Hematopoietic multipotent progenitor cell treated with erythropoietin and hydrocortisone succinate and interleukin-3 and kit ligand, for 6 days (in vitro differentiated cells): Measurements from ENCODE around the gene PIK3CD.
A peak's percentile ranks its signal among the peaks of the same experiment; 100 is the strongest.
"Not testable (repeated sequence)": the region's sequence is repeated elsewhere in the genome, so short reads cannot be mapped to it uniquely, and the experiment has no call there.

Source experiments
- DNase-seq: peaks from one replicate; pipeline ENCODE4 v3.0.0-alpha.2; 2015

PIK3CD gene

DNA sequence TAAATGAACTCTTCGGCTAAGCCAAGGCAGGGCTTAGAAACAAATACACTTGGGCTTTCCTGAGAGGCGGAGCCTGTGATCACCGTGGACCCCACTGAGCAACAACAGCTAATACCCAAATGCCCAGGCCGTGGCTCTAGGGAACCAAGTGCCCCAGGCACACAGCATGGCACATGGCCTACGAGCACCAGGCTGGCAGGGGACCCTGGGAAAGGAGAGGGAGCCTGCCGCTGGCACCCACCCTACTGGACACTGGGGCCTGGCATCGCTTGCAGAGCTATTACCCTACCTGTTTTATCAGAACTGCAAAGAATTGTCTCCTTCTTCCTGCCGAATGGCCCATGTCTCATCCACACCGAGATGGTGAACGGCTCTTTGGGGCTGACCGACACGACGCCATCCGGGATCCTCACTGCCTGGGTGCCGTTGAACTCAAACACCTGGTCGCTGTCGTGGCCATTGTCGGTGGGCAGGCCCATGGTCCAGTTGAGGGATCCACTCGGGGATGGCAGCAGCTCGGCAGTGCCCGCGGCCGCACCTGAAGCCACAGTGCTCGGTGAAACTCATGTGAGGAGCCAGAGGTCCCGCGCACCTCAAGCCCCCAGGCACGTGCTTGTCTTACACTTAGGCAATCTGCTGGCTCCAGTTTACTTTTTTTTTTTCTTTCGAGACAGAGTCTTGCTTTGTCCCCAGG, 92.7 kb downstream of the PIK3CD start:
- DNase-seq, result no peak

DNA sequence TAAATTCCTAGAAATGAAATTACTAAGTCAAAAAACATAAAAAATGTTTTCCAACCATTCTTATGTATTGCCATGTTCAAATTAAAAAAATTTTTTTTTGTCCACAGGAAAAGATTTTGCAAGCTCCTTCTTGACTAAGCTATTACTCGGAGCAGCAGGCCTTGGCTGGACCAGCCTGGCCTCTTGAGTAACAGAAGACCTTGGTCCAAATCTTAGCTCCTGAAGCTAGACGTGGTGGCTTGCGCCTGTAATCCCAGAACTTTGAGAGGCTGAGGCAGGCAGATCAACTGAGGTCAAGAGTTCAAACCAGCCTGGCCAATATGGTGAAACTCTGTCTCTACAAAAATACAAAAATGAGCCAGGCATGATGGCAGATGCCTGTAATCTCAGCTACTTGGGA, 94.7 kb downstream of the PIK3CD start:
- DNase-seq, result no peak

DNA sequence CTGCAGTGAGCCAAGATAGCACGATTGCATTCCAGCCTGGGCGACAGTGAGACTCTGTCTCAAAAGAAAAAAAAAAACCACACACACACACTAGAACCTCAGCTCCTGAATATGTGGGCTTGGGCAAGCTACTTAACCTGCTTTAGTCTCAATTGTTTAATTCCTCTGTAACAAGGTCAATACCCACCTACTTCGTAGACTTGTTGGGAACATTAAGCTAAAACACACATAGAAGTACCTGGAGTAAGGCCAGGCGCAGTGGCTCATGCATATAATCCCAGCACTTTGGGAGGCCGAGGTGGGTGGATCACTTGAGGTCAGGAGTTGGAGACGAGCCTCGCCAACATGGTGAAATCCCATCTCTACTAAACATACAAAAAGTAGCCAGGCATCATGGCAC, 95.1 kb downstream of the PIK3CD start:
- no peak for DNase-seq

DNA sequence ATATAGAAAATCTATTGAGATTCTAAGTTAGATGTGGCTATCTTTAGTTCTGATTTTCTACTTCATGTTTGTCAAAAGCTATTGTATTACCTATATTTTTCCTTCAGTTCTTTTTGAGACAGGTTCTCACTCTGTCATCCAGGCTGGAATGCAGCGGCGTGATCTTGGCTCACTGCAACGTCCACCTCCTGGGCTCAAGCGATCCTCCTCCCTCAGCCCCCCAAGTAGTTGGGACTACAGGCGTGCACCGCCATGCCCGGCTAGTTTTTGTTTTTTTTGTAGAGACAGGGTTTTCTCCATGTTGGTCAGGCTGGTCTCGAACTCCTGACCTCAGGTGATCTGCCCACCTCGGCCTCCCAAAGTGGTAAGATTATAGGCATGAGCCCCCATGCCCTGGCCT, 96.9 kb downstream of the PIK3CD start:
- not testable (repeated sequence) for DNase-seq

DNA sequence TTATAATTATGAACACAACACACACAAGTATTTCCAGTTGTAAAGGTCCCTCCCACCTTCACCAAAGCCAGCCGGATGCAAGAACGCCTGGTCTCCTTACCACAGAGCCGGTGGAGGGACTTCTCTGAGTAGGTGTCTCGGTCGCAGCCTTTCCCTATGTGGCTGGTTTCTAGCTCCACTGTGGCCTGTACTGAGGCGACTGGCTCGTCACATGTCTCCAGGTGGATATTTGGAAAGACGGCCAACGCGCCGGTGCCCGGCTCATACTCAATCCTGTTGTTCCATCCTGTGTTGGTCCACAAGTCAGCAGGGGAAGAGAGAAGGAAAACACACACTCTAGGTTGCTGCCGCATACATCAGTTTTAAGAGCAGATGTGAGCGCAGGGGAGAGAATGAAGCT, 97.8 kb downstream of the PIK3CD start:
- no peak for DNase-seq

DNA sequence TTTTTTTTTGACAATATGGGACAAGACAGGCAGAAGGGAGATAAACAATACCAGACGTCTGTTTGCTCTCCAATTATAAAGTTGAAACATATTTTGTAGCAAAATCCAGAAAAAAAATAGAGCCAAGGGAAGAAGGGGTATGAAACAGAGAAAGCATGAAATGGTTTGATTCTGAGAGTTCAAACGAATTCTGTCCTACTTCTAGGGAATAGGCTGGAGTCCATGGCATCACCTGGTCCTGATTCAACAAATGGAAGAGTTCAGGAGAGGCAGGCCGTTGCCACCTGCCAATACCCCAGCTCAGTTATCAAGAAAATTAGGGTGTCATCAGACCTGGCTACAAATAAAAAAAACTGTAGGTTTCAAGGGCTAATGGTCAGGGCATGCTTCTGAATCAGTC, 100.4 kb downstream of the PIK3CD start:
- no peak for DNase-seq

DNA sequence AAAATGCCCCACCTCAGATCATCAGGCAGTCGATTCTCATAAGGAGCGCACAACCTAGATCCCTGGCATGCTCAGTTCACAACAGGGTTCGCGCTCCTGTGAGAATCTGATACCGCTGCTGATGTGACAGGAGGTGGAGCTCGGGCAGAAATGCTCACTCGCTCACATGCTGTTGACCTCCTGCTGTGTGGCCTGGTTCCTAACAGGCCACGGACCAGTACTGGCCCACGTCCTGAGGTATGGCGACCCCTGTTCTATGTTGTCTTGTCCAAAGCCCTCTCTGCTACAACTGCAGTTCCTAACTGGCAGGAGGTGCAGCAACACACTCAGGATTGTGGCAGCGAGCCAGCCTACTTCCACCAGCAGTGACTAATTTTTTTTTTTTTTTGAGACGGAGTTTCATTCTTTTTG, 101.6 kb downstream of the PIK3CD start:
- no peak for DNase-seq

DNA sequence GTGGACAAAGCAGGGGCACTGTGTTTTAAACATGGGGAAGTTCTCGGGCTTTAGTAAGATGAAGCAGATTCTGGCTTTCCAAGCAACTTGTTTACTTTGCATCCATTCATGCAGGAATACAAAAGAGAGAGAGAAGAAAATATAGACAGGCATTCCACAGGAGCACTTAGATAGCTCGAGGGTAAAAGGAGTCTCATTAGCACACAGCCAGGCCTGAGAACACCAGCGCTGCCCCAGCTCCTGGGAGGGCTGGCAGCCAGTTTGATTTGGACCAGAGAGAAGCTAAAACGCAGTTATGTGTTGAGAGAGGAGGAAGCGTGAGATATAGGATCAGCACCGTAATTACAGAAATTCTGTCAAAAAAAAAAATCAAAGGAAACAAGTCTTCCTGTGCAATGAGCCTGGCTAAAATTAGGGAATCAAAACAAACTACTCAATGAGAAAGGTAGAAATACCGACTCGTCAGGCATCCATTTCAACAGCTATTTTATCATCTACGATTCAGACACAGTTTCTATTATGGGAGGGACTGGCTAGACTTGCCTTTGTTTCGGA, 104.0 kb downstream of the PIK3CD start:
- DNase-seq, result no peak

DNA sequence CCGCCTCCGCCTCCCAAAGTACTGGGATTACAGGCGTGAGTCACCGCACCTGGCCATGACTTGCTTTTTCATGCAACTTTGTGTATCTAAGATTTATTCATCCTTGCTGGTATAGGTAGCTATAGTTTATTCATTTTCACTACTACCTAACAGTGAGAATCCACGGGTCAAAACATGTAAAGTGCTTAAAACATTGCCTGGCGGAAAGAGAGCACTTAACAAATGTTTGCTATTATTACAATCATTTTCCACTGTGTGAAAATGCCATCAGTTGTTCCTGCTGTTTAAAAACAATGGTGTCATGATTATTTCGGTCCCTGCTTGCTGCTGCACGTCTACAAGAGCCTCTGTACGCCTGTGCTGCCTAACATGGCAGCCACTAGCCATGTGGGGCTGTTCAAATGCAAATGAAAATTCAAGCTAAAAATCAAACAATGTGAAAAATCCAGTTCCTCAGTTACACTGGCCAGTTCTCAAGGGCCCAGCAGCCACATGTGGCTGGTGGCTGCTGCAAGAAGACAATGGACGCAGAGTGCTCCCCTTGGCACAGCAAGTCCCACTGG, 107.1 kb downstream of the PIK3CD start:
- no peak for DNase-seq

DNA sequence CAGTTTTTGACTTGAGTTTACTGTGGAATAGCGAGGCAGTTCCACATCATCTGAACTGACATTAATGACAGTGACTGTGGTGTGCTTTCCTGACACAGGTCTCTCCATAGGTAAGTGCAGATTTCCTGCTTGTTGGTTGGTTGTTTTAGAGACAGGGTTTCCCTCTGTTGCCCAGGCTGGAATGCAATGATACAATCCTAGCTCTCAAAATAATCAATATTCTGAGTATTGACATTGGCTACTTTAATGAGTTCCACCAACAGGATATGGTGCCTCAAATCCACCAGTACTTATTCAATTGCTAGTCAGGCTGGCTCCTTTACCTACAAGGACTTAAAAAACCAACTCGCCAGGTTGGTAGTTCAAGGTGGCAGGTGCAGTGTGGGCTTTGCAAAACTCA, 108.4 kb downstream of the PIK3CD start:
- no peak for DNase-seq

DNA sequence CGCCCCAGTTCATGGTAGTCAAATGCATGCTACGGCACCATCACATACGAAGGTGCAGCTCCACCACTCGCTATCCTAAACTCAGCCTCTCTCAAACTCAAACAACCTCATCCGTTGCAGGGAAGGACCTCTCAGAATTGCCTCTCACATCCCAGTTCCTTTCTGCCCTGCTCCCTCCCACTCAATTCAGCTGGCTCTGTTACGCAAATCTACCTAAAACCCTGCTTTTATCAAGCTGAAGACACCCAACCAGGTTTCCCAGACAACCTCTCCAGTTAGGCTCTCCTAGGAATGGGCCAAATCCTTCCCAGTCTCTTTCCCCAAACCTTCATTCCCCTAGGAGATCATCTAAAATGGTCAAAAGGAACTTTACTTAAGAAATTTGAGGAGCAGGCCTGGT, 109.3 kb downstream of the PIK3CD start:
- no peak for DNase-seq

DNA sequence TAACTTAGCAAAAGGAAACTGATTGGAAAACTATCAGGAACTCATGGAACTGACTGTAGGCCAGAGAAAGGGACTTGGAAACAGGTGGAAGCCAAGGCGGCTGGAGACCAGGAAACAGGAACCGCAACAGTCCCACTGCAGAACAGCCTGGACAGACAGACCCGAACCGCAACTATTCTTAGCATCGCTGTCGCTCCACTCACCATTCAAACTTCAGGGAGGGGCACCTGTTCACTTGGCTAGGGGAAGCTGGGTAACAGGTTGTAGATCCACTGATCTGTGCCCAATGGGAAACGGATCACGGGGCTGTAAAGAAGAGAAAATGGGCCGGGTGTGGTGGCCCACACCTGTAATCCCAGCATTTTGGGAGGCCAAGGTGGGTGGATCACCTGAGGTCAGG, 110.3 kb downstream of the PIK3CD start:
- DNase-seq, result no peak

DNA sequence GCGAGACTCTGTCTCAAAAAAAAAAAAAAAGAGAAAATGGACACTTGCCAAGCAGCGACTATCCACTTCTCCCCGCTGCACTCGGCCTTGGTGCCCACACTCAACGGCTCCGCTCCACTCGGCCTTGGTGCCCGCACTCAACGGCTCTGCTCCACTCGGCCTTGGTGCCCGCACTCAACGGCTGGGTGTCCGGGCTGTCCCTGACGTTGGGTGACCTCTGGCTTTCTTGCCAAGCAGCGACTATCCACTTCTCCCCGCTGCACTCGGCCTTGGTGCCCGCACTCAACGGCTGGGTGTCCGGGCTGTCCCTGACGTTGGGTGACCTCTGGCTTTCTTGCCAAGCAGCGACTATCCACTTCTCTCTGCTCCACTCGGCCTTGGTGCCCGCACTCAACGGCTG, 110.9 kb downstream of the PIK3CD start:
- DNase-seq, result not testable (repeated sequence)

DNA sequence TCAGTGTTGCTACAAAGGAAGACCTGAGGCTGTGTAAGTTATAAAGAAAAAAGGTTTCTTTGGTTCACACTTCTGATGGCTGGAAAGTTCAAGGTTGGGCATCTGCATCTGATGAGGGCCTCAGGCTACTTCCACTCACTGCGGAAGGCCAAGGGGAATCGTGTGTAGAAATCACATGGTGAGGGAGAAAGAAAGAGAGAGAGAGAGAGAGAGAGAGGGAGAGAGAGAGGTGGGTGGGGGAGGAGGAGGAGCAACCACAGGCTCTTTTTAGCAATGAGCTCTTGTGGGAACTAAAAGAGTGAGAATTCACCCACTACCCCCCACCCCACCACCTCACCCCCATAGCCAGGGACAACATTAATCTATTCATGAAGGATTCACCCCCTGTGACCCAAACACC, 112.4 kb downstream of the PIK3CD start:
- DNase-seq, result no peak

DNA sequence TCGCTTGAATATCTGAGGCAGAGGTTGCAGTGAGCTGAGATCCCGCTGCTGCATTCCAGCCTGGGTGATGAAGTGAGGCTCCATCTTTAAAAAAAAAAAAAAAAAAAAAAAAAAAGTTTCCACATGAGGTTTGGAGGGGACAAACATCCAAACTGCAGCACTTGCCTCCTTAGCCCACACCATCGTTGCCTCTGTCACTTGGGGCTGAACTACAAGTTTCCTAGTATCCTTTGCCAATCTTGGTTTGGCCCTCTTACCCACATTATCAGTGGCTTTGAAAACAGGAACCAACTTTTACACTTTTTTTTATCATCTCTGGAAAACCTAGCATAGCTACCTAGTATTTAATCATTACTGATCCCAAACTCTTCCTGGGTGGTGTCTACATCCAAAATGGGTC, 113.0 kb downstream of the PIK3CD start:
- peak; percentile 61 for DNase-seq

DNA sequence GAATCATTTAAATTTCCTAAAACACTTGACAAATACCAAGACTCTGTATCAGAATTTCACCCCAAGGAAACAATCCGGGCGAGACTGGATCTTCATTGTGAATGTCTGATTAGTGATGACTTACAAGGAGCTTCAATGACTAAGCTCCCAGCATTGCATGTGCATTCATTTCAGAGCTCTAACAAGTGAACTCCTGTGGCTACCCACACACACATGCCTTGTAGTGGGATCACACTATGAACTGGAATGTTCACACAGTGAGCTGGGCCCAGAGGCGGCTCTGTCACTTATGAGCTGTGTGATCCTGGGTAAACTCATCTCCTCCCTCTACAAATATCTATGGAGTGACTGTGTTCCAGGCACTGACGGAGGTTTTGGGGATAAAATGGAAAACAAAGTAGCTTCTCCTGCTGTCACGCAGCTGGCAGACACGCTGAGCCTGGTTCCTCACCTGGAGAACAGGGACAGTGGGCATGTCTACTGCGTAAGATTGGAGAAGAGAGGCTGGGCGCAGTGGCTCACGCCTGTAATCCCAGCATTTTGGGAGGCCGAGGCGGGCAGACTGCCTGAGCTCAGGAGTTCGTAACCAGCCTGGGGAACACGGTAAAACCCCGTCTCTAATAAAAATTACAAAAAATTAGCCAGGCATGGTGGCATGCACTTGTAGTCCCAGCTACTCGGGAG, 115.4 kb downstream of the PIK3CD start:
- no peak for DNase-seq

DNA sequence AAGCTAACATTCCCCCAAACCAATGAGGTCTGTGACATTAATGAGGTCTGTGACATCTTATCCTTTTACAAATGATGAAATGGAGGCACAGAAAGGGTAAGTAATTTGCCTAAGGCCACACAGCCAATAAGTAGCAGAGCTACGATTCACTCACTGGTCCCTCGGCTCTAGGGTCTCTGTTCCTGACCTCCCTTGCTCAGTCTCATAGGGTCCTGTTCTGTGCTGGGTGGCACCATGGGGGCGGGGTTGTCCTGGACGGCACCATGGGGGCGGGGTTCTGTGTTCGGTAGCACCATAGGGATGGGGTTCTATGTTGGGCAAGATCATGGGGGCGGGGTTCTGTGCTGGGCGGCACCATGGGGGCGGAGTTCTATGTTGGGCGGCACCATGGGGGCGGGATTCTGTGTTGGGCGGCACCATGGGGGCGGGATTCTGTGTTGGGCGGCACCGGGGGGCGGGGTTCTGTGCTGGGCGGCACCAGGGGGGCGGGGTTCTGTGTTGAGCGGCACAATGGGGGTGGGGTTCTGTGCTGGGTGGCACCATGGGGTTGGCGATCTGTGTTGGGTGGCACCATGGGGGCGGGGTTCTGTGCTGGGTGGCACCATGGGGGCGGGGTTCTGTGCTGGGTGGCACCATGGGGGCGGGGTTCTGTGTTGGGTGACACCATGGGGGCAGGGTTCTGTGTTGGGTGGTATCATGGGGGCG, 116.6 kb downstream of the PIK3CD start:
- DNase-seq, result peak; percentile 74

DNA sequence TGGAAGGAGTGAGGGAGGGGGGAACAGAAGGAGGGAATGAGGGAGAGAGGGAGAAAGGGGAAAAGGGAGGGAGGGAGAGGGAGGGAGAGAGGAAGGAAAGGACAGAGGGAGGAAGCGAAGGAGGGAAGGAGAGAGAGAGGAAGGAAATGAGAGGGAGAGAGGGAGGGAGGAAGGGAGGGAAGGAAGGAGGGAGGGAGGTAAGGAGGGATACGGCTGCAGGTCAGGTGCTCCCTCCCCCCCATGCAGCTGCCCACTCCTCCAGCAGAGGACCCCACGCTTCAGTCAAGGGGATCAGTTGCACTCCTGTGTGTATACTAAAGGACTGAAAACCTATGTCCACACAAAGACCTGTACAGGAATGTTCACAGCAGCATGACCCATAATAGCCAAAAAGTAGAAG, 117.5 kb downstream of the PIK3CD start:
- no peak for DNase-seq

DNA sequence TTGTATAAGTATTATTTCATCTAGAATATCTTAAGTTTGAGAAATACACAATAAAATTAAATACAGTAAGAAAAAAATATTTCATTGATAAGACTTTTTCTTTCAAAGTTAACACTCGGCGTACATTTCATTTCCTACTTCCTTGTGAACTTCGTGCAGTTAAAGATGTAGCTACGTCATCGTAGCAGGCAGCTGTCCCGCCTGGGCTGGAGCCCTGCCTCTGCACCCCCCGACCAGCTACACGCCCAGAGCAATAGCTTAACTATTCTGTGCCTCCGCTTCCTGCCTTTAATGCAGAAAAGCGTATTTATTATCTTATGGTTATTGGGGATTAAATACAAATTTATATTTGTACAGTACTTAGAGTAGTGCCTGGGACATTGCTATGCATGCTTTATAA, 118.8 kb downstream of the PIK3CD start:
- peak; percentile 17 for DNase-seq

DNA sequence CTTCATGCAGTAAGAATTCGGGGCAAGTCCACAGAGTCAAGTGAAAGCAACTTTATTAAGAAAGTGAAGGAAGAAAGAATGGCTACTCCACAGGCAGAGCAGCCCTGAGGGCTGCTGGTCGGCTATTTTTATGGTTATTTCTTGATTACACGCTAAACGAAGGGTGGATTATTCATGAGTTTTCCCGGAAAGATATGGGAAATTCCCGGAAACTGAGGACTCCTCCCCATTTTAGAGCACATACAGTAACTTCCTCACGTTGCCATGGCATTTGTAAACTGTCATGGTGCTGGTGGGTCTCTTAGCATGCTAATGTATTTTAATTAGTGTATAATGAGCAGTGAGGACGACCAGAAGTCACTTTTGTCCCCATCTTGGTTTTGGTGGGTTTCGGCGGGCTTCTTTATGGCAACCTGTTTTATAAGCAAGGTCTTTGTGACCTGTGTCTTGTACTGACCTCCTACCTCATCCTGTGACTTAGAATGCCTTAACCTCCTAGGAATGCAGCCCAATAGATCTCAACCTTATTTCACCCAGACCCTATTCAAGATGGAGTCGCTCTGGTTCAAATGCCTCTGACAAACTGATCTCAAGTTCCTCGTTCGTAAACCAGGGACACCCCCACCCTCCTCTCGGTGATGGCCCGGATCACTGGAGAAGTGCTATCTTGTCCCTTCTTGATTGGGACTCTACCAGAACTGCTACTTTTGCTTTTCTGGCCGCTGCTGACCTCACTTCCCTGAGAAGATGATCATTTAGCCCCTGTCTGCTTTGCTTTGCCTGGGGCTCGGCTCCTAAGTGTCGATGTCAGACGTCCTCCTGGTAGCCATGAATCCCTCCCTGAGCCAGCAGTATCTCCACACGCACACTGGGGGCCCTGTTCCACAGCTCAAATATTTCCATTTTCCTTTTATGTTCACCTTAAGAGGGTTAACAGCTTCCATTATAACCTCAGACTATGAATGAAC, 123.5 kb downstream of the PIK3CD start:
- DNase-seq, result no peak

DNA sequence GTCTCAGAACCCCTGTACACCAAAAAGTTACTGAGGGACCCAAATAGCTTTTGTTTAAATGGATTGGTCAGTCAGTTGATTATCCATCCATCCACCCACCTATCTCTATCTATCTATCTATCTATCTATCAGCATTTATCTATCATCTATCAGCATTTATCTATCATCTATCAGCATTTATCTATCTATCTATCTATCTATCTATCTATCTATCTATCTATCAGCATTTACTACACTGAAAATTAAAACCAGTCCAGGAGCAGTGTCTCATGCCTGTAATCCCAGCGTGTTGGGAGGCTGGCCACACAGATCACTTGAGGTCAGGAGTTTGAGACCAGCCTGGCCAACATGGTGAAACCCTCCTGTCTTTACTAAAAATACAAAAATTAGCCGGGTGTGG, 125.2 kb downstream of the PIK3CD start:
- DNase-seq, result no peak
